ENCODE measurements around the gene GP9. TPM values are rescaled to one million over a fixed set of nuclear protein-coding genes. Genes with fewer than 3 reads are reported as not detected.

Gene GP9
- polyA plus RNA-seq, 4 donors: 0.33 to 2.4 (median 0.58) TPM

DNA sequence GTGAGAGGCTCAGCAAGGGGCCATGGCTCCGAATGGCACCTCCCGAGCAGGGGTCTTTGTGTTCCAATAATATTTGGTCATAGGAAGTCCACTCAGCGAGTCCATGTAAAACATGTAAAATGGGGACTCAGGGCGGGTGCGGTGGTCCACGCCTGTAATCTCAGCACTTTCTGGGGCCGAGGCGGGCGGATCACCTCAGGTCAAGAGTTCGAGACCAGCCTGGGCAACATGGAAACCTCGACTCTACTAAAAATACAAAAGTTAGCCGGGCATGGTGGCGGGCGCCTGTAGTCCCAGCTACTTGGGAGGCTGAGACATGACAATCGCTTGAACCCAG, 33.1 kb upstream of the GP9 start:
- DNase-seq (ENCODE audit: low read depth in 4 of 4, low spot score in 3 of 4): no peak

DNA sequence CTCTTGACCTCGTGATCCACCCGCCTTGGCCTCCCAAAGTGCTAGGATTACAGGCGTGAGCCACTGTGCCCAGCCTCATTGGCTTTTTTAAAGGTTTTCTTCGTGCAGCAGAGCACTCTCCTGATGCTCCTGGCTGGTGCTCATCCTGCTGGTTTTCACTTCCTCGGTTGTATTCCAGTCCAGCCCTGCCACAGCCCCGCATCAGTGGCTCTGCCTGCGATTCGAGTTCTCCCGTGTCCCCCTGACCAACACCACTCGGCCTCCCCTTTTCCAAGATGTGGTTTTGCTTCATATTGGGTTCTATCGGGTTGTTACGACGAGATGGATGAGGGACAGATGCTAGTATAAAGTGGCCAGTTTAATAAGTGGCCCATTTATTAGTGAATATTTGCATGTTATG, 31.7 kb upstream of the GP9 start:
- DNase-seq (ENCODE audit: low read depth in 4 of 4, low spot score in 3 of 4): no peak

DNA sequence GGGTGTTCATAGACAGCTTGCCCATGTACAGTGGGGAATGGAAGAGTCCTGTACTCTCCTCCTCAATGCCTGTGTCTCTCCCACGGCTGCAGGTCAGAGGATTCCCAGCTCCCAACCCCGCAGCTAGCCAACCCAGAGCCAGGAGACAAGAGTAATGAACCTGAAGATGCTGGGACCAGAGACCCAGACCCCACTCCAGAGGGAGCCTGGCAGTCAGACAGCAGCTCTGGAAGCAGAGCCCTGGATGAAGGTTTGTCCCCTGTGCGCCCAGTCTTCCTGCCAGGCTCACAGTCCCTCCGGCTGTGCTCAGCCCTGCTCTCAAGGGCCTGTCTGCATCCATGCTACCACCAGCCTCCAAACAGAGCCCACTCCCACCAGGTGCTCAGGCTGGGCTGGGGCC, 30.0 kb upstream of the GP9 start:
- no peak for DNase-seq (ENCODE audit: low read depth in 4 of 4, low spot score in 3 of 4)

DNA sequence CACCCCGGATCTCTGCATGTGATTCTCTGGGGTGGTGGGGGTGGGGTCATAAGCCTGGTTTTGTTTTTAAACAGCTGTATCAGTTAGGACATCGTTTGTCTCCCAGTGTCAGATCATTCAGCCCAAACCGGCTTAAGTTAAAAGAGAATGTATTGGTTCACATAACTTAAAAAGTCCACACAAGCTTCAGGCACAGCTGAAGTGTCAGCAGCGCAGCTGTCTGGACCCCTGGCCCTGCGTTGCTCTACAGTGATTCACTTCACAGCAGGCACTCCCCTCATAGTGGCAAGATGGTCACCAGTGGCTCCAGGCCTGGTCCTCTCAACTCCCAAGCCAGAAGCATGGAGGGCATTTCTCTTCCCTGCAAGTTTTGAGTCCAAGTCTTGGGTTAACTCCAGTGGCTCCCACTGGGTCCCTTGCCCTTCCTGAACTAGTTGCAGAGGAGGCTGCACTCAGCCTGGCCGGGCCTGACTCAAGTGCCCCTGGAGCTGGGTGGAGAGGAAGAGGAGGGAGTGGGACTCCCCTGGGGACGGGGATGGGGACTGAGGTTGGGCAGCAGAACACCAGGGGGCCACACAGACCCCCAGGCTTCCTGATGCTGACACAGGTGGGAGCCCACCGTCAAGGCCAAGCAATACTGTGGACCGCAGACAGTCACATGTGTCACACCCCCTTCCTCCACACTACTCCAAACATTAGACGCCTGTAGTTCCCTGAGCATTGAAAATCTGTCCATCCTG, 28.9 kb upstream of the GP9 start:
- DNase-seq (ENCODE audit: low read depth in 4 of 4, low spot score in 3 of 4): no peak

DNA sequence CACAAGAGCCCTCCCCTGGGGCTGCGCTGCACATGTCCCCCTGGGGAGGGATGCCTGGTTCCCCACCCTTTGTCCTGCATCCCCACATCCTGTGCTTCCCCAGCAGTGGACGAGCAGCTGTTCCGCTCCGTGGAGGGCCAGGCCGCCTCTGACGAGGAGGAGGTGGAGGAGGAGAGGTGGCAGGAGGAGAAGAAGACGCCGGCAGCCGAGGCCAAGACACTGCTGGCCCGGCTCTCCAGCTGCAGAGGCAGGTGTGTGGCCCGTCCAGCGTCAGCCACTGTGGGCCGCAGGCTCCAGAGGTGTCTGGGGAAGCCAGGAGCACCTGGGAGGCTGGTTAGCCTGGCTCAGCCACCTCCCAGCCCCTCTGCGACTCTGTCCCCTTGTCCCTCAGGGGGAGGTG, 27.9 kb upstream of the GP9 start:
- DNase-seq (ENCODE audit: low read depth in 4 of 4, low spot score in 3 of 4): no peak

DNA sequence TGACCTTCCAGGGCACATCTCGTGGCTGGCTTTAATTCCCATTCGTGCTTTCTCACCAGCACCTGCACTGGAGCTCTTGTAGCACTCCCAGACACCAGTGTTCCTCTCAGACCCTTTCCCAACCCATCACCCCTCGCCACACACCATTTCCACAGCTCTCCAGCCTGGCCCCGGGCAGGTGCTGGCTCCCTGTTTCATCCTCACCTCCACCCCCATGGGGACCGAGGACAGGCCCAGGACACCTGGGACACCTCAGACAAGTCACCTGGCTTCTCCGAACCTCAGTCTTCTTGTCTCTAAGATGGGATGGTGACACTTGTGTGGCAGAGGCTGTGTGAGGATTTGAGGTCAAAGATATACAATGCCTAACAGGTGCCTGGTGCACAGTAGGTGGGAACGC, 27.4 kb upstream of the GP9 start:
- no peak for DNase-seq (ENCODE audit: low read depth in 4 of 4, low spot score in 3 of 4)

DNA sequence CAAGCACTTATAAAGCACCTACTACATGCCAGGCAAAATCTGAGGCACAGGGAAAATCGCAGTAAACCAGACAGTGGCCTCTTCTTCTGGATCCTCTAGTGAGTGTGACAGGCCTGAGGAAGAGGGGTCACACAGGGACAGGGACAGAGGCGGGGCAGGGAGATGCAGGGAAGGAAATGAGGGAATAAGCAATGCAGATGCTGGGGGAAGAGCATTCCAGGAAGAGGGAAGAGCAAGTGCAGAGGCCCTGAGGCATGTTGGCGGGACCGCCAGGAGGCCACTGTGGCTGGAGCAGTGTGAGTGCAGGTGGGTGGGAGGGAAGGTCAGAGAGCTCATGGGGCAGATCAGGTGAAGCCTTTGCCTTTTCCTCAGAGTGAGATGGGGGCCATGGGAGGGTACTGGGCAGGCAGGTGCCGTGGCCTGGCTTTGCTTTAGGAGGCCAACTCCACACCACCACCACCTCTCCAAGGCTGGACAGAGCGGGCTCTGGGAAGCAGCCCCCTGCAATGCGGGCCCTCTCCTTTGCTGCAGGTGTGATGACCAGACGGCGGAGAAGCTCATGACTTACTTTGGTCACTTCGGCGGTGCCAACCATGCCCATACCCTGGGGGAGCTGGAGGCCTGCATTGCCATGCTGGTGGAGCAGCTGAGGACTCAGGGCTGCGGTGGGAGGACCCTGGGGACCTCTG, 26.8 kb upstream of the GP9 start:
- no peak for DNase-seq (ENCODE audit: low read depth in 4 of 4, low spot score in 3 of 4)

DNA sequence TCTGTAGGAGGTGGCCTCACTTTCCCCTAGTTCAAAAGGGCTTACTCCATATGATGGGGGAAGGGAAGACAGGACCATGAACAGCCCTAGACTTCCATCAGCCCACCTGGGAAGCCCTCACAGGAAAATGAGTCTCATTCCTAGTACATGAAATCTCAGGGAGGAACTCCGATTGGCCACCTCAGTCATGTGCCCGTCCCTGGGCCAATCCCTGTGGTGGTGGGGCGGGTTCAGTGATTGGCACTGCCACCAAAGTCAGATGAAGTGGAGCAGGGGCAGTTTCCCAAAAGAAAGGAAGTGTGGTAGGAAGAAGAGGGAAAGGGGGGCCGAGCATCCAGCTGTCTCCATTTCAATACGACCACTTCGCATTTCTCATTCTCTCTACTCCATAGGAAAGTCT, 25.9 kb upstream of the GP9 start:
- no peak for DNase-seq (ENCODE audit: low read depth in 4 of 4, low spot score in 3 of 4)

DNA sequence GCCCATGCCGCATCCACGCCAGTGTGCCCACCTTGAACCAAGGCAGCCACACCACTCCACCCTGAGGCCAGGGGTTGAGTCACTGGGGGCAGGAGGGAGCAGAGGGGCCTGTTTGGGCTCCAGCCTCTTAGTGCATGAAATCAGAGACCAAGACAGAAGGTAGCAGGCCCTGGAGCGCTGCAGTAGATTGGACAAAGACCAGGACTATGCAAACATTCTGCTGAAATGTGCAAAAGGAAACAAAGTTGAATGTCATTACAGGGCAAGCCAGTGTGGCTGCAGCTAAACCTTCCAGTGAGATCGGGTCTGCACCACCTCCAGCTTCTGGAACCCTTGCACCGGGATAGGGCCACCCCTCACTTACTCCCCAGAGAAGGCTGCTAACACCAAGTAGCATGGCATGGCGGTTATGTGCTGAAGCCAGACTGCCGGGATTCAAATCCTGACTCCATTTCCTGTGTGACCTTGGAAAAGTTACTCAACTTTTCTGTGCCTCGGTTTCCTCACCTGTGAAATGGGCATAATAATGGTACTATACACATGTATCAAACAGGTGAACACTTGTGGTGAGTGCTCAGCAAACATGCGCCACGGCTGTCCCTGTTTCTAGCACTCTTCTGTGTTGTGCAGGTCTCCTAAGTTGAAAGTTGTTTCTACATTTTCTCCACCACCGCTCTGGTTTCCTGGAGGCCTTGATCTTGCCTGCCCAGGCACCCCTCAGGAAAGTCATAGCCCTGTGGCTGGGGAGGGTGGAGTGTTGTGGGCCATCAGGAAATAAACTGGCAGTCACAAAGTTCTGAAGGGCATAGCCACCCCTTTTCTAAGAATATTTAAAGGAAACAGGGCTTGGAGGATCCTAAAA, 25.0 kb upstream of the GP9 start:
- no peak for DNase-seq (ENCODE audit: low read depth in 4 of 4, low spot score in 3 of 4)

DNA sequence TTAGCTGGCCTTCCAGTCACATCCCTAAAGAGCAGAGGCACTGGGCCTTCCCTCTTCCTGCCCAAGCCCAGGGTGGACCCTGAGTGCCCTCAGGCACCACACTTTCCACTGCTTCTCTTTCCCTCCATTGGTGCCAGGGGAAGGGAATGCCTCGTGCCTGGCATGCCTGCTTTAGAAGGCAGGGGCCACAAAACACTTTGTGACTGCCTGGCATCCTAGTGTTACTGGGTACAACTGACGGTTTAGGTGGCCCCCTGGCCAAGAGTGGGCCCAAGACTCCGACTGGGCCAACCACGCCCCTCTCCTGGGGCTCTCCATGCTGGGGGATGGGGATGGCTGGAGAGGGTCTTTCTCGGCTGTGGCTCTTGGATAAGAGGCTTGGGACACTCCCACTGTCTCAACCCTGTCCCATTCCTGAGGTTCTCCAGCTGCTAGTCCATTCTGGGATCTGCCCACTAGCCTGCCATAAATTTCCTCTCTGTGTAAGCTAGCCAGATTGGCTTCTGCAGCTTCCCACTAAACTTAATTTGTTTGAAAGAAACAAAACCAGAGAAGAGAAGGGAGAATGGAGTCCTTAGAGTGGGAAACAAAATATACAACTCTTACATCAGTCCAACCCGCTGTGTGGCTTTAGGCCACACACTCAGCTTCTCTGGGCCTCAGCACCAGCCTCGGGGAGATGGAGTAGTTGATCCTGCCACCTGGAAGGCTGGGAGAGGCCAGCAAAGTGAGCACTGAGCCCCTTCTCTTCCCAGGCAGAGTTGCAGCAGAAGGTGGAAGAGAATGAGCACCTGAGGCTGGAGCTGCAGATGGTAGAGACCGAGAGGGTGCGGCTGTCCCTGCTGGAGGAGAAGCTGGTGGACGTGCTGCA, 24.1 kb upstream of the GP9 start:
- no peak for DNase-seq (ENCODE audit: low read depth in 4 of 4, low spot score in 3 of 4)

DNA sequence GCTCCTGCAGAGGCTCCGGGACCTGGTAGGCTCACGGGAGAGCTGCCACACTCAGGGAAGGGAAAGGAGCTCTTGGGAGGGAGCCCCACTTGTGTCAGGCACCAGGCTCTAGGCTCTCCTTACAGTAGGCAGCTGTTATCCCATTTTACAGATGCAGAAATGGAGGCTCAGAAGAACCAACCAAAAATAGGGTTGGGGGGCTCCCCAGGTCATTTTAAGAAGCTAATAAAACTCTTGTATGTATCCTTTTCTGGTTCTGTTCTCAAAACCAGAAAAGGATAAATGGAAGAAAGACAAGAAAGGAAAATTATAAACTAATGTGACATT, 23.5 kb upstream of the GP9 start:
- no peak for DNase-seq (ENCODE audit: low read depth in 4 of 4, low spot score in 3 of 4)

DNA sequence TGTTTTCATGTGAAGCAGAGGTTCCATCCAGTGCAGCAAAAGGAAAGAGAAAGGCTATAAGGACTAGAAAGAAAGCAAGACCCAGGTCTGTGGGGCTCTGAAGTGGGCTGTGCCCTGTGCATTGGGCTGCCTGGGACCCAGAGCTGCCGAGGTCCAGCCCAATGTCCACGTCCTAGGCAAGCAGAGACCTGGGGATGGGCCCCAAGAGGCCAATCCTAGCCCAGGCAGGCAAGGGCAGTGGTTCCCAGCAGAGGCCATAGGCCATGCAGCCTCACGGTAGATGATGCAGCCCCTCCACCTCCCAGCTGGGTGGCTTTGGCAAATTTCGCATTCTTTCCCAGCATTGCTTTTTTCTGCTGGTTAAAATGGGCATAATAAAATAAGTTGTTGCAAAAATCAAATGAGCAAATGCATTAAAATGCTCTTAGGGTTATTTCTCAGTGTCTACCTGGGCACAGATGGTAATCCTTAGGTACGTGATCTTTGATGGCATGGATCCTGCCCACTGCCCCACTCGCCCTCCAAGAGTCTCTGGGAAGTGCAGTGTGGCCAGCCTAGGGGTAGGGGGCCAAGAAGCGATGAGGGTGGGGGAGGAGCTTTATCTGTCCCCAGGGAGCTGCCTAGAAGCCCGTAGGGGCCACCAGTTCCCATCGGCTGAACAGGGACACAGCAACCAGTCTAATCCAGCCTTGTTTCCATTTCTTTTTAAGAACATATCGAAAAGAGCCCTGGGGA, 22.3 kb upstream of the GP9 start:
- DNase-seq (ENCODE audit: low read depth in 4 of 4, low spot score in 3 of 4): no peak

DNA sequence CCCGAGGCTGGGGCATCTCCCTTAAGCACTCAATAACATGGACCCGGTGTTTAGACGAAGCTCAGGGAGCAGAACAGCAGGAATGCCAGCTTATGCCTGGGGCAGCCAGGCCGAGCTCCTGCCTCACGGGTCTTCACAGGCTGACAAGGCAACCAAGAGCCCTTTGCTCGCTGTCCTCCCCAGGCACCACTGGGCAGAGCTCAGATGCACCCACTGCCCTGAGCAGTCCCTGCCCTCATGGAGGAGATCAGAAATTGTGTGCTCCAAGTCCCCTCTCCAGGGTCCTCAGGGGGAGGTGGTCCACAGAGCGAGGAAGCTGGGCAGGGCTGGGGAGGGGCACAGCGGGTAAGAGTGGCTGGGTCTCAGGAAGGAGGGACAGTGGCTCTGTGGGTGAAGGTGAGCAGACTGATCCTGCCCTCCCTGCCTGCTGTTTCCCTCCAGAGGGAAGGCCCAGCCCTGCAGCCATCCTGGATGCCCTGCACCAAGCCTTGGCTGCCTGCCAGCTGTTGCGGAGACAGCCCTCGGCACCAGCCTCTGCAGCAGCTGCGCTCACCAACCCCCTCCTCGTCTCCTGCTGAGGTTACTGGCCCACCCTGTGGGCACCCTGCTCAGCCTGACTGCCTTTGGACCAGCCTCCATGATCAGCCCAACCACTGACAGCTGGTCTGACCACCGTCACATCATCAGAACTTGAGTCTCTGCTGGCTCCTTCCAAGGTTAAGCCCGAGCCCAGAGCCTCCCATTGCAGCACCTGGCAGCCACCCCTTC, 21.1 kb upstream of the GP9 start:
- DNase-seq (ENCODE audit: low read depth in 4 of 4, low spot score in 3 of 4): no peak

DNA sequence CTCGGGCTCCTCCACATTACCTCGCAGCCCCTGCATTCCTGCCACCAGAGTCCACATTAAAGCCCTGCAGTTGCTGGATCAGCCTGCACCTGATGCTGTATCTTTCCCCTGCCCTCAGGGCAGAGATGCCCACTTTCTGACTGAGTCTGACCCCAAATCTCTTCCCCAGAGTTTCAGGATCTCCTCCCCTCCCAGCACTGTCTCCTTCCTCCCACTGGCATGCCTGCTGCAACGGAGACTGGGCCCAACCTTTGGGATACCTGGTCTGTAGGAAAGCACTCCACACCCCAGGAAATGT, 20.6 kb upstream of the GP9 start:
- DNase-seq (ENCODE audit: low read depth in 4 of 4, low spot score in 3 of 4): no peak

DNA sequence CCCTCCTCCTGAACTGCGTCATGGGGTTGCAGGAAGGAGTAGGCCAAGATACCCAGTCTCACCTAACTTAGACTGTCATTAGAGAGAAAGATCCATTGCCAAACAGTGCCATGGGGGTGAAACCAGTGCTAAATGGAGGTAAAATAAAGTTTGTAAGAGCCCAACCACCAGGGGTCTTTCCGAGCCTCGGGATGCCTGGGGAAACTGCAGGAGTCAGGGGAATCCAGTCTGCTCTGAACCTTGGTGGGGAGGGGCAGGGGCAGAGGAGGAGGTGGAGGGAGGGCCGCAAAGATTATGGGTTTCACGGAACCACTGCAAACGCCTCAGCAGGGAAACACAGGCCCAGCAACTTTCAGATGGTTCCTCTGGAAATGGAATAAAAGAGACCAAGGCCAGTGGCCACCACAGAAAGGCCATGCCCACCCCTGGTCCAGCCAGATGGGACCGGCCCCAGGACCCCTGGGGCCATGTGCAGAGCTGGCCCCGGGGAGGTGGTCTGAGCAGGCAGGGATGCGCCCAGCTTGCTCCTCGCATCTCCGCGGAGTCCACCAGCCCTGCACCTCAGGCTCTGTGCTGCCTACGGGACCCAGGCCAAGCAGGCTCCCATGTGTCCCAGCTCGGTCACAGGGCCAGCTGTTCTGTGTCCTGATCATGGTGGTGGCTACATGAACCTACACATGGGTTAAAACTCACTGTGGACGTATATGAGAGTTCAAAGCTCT, 19.8 kb upstream of the GP9 start:
- no peak for DNase-seq (ENCODE audit: low read depth in 4 of 4, low spot score in 3 of 4)

DNA sequence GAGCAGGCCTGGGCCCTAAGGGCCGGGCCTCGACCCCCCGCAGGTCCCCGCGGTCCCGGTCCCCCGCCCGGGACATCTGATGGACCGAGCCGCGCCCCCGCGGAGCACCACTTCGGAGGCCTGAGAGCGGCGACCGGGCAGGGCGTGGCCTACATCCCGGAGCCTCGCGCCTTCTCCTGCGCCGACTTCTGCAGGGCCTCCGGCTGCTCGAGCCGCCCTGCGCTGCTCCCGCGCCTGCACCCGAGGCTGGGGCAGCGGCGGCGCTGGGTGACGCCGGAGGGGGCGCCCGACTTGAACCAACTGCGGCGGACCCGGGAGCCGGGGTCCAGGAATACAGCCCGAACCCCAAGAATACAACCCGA, 14.9 kb upstream of the GP9 start:
- no peak for DNase-seq (ENCODE audit: low read depth in 4 of 4, low spot score in 3 of 4)

DNA sequence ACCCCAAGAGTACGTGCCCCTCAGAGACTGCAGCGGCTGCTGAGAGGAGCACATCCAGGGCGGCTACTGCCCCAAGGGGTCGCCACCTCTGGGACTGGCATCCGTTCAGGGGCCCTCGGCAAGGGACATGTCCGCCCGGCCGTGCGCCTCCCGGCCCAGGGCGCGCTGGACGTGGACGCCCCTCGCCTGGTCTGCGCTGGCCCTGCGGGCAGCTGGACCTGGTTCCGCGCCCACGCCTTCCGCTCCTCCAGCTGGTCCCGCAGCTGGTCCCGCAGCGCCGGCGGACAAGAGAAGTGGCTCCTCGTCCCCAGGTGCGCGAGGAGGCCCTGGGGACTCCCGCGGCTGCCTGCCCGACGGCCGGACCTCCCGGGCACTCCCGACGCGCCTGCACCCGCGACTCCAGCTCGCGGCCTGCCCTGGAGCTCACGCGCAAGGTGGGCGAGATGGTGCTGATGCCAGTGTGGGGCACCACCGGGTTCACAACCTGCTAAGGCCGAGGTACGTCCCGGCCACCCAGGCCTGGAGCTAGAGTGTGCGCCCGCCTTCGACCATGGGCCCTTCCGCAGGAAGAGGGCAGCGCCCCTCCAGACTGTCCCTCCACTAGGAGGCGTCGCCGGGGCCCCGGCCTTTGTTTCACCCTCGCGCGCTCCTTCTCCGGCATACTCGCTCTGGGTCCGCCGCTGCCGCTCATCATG, 14.4 kb upstream of the GP9 start:
- no peak for DNase-seq (ENCODE audit: low read depth in 4 of 4, low spot score in 3 of 4)

DNA sequence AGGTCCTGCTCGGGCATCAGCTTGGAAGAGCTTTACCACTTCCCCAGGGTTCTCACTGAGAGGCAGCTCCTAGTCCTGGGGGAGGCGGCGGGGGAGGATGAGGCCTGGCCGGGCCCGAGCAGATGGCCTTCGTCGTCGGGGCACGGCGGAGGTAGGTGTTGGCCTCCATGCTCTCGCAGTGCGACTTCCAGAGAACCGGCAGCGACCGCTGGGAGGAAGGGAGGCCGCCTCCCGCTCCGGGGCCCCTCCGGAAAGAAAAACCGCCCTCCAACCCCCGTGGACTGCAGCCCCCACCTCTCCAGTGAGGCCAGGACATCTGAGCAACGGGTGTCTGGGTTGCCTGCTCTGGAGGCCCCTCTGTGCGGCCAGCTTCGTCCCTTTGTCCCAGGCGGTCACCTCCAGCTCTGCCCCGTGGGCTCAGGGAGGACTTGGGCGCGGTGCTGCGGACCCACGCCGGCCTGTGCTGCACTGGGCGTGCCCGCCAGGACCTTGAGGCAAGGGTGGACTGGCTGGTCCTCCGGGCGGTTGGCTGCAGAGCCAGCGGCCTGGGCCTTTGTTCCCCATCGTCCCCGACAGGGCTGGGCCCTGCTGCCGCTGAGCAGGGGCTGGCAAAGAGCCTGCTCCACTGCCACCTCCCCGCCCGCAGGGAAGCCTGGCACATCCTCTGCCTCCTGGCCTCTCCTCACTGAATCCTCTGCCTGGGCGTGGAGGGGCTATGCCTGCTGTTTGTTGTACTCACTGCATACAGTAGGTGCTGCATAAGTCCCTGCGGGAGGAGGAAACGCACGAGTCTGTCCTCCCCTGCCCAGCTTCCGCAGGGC, 13.6 kb upstream of the GP9 start:
- DNase-seq (ENCODE audit: low read depth in 4 of 4, low spot score in 3 of 4): no peak
